HG03342 (cell line): ENCODE data around the gene EIF4G2.
A peak's percentile ranks its signal among the peaks of the same experiment; 100 is the strongest.

Experiments used
- ATAC-seq: cut with Tn5 transposase; IDR thresholded peaks from one replicate; pipeline ENCODE4 v1.9.1; 2021; ENCODE audit warnings: mild to moderate bottlenecking, moderate library complexity; ENCODE audit not compliant: unreplicated experiment

The EIF4G2 gene

DNA sequence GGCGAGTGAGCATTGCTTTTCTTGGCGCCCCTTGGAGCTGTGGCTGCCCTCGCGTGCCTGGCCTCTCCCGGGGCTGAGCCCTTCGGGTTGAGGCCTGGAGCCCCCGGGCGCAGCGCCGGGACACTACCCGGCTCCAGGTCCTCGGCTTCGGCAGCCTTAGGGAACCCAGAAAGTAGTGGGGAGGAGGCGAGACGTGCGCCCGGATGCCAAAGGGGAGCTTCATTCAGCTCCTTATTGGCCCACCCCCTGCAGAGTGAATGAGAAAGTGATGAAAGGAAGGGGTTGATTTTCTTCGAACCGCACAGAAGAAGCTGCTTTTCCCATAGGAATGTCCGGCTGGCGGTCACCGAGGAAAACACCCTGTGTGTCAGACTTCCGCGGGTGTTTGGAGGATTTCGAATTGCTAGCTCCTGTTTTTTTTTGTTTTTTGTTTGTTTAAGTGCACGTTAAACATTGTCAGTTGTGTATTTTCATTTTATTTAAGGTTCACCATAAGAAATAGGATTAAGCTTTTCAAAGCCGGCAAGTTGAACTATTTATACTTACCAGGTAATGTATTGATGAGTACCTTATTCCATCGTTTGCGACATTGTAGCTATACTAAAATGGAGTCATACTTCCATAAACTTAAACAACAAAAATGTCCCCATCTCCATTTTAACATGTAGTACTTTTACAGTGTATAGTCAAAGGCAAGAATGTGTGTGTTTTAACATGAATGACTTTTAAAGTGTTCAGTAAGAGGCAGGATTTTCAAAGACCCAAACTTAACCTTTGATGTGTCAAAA, 841 bp upstream of the EIF4G2 start:
- peak; percentile 9 for ATAC-seq

DNA sequence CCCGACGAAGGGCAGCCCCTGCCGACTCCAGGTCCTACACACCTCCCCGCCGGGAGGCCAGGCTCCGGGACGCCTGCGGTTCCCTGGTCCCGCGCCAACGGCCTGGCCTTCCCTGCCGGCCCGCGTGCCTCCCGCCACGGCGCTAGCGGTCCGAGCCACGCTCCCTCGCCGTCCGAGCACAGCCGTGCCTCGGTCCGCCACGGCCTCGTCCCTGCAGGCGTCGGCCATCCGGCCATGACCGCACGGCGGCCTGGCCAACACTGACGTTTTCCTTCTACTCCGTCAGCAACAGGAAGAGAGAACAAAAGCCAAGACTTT, 532 bp downstream of the EIF4G2 start:
- no peak for ATAC-seq

DNA sequence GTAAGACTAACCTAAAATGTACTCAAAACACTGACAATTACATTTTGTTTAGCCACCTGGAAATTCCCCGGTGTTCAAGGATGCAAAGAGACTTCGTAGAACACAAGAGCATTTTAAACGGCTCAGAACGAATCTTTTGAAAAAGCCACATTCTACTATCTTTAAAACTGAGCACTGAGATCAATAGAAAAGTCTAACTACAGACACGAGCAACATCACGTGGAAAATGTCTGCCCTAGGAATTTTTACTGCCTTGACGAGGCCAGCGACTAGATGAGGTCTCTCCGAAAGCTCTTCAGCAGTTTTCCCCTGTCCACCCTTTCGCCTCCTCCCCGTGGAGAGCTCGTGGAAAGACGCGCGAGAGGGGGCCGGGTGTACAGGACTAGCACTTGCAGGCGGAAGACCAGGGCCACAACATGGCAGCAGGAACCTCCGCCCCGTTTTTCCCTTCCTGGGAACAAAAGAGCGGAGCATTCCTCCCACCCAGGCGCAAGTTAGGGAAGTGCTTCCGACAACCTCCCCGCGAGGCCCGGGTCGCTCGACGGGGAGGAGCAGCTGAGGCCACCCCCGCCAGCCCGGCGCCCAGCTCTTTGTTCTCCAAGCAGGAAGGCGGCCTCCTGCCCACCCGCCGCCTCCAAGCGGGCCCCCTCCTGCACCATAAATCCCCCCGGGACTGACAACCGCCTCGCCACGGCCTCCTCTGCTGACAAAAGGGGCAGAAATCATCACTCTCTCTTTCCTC, 1.1 kb downstream of the EIF4G2 start:
- ATAC-seq, result no peak

DNA sequence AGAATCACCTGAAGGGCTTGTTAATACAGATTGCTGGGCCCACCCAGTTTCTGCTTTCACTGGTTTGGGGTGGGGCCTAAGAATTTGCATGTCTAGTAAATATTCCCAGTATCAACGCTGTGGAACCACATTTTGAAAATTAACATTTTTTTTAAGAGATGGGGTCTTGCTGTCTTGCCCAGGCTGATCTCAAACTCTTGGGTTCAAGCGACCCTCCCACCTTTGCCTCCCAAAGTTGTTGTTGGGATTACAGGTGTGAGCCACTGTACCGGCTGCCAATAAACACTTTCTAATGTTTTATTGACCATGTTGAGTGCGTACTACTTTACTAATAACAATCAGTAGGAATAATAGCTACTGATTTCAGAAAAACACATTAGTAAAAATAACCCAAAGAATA, 2.5 kb downstream of the EIF4G2 start:
- no peak for ATAC-seq

DNA sequence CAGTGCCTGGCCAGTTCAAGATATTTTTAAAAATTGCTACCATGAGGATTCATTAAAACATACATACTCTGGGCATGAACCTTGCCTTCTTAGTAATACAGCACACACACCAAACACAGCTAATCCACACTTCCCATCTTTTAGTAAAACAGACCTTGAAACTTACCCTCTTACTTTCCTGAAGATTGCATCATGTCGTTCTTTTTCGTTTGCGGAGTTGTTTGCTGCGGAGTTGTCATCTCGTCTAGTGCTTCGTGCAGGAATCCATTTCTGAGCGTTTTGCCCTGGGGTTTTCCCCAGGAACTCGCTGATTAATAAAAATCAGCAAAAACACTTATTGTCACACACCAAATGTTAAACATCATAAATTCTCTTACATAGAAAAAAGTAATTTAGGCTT, 3.0 kb downstream of the EIF4G2 start:
- no peak for ATAC-seq

DNA sequence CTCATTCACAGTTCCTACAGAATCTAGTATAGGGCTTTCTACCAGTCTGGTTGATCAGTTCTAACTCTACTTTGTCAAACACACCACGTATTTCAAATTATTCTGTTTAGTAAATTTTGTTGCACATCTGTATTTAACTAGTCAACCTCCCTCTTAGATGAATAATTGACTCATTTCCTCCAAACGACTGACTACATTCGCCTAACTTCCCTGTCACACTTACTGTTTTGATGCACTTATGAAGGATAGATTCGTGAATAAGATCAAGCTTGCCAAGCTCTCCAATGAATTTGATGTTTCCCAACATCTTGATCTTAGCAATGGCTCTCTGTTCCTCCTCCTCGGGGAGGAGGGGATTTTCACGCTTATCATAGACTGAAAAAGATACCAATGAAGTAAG, 5.0 kb downstream of the EIF4G2 start:
- ATAC-seq, result no peak

DNA sequence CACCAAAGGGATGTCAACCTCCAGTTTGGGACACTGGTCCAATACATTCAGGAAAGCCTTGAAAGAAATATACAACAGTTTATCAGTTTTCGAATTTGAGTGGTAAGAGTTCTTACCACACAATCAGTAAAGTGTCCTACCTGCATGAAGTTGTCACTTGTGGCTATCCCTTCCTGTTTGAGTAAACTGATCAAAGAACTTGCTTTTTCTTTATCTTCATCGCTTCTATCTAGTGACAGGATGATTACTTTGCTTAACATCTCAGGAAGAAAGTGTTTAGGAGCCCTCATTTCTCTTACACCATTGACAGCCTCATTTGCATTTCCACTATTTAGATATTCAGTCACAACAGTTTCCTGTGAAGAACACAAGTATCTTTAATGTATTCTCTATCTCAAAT, 8.4 kb downstream of the EIF4G2 start:
- no peak for ATAC-seq

DNA sequence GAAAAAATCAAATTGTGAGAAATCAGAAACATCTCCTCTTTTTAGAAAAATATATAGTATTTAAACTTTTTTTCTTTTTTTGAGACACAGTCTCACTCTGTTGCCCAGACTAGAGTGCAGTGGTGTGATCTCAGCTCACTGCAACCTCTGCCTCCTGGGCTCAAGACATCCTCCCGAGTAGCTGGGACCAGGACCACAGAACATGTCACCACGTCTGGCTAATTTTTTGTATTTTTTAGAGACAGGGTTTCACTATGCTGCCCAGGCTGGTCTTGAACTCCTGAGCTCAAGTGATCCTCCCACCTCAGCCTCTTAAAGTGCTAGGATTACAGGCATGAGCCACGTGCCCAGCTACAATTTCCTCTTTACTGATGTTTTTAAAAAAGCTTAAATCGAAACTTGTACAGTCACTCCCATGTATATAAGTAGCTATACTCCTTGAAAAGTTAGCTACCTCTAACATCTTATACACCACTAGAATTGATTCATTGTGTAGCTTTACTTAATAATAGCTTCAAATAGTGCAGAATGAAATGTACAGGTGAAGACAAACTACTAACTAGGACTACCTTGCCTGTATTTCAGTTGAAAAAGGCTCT, 10.3 kb downstream of the EIF4G2 start:
- ATAC-seq, result no peak

DNA sequence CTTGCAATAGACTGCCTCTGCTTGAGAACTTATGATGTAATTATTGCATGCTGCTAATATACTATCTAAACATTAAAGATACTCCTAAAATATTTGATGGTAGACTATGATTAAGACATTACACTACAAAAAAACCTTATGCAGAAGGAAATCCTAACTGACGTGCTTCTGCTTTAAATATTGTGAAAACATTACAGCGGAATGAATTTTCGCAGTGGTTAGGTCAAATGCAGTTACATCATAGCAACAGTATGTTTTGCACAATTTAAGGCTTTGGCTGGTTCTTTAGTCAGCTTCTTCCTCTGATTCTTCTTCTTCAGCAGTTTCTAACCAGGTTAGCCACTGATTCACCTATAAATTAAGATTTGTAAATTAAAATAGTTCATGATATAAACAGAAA, 11.2 kb downstream of the EIF4G2 start:
- ATAC-seq, result no peak

DNA sequence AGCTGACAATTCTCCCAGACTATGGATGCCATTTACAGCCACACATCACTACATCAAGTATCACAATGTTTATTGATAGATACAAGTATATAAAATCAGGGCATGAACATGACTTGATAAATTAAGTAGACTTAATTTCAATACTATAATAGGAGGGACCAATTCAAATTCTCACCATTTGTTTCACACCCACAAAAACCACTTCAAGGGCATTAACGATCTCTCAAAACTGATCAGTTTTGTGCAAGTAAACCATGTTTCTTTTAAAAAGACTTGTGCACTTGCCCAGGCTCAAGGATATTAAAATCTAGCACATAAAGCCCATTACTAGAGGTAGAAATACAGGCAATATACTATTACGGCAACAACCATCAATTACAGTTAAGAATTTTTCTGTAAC, 11.7 kb downstream of the EIF4G2 start:
- ATAC-seq, result no peak

DNA sequence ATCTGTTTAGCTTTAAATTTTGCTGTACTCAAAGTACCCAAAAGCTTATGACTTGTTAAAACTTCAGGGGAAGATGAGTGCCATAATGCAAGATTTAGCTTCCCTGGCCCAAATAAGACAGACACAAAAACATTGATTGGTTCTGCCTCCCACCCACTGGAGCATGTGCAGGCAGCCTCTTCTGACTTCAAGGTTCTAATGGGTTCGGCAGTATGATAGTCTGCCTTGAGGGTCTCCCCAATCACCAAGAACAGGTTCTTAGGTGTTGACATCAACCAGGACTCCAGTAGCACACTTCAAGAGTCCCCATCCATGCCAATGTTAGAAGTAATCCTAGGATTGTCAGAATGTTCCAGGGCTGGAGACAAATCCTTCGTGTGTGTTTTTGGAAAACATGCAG, 12.5 kb downstream of the EIF4G2 start:
- no peak for ATAC-seq

DNA sequence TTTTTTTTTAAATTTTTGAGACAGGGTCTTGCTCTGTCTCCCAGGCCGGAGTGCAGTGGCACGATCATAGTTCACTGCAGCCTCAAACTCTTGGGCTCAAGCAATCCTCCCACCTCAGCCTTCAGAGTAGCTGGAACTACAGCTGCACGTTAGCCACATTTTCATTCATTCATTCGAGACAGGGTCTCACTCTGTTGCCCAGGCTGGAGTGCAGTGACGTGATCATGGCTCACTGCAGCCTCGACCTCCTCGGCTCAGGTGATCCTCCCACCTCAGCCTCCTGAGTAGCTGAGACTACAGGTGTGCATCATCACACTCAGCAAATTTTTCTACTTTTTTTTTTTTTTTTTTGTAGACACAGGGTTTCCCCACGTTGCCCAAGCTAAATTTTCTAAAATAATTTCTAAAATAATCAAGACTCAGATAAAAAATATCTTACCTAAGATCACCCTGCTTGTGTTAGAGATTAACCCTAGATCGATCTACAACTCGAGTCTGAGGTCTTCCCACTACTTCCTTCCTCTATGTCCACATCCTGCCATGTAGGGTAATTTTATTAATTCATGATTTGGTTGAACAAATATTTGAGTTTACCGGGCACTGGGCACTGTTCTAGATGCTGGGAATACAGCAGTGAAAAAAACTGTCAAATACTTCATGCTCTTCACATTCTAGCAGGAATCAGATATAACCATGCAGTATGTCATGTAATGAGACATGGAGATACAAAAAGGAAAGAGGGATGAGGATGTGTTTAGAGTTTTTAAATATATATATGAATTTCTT, 15.1 kb downstream of the EIF4G2 start:
- ATAC-seq, result no peak

DNA sequence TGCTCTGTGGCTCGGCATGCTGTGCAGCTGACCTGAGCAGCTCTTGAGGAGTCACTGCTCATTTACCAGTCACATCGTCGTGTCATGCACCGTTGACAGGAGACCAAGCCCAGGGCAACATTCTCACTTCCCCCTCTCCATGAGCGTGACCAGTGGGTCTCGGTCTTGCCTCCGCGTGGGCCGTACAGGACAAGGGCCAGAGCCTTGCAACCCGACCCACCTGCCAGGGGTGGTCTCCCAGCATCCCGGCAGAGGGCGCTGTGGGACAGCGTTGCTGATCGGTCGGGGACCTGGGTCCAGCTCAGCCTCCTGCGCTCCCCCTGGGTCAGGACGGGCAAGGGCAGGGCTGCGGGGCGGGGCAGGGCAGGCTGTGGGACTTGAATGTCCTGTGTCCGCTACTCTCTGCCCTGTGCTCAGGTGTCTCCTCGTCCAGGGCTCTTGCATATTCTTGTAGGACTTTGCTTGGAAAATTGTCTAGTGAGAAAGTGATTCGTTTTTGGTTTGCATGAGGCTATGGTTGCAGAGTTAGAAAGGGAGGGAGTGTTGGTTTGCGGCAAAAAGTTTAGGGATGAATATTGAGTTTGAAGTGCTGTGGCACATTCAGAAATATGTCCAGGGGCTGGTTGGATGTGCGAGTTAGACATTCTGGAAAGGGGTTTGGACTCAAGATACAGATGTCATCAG, 16.2 kb downstream of the EIF4G2 start:
- ATAC-seq, result peak; percentile 89

DNA sequence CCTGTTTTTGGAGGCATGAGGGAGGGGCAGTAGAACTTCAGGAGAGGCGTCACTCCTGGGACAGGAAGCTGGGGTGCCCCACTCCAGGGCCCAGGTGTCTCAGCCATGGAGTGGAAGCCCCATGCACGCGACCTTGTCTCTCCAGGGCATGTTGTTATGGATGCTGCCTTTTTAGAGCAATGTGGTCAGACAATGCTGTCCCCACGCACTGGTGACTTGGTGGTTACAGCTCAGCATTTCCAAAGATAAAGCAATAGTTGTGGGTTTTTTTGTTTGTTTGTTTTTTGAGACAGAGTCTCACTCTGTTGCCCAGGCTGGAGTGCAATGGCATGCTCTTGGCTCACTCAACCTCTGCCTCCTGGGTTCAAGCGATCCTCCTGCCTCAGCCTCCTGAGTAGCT, 22.3 kb downstream of the EIF4G2 start:
- ATAC-seq, result no peak

DNA sequence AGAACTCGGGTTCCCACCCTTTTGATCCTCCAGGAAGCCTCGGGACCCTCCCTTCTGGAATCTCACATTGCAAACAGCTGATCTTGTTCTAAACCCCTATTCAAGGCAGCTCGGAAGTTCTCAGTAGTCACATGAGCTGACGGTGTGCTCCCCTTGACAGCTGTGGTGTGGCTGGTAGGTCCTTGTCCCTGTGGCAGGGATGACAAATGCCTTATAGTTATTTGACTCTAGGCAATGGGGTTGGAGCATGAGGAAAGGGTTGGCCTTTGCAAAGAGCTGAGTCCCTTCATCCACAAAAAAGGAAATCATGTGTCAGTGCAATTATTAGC, 23.6 kb downstream of the EIF4G2 start:
- no peak for ATAC-seq

DNA sequence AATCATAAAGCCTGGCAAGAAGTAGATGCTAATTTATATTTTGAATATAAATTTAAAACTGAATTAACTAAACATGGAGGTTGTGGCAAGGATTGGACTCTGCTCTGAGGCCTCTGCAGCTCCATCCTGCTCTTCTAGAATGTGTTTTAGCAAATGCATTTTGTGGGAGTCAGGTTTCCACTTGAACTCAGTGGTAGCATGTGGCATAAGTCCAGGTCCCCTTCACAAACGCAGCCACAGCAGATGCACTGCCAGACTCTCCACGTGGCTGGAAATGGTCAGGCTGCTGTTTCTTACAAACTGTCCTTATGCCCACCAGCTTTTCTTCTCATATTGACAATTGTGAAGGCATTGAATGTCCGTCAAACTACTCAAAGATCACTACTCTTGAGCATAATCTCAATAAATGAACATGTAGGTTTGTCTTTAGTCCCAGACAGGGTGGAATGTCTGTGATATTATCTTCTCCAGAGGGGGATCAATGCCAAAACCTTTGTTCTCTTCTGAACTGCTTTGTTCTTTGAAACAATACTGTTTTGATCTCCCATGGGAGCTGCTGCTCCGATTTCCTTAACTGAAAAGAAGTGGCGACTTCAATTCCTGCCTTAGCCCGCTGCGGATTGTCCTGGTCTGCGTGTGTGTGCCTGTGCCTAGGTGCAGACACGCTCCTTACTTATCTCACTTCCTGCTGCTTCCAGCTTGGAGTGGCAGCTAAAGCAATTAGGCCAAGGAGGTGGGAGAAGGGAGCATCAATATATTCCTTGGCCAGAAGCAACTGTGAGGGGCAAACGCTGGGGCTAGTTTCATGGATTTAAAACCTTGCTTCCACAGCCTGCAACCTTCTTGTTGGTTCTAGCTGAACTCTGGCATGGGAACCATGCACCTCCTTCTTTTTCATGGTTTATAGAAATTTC, 24.2 kb downstream of the EIF4G2 start:
- no peak for ATAC-seq

DNA sequence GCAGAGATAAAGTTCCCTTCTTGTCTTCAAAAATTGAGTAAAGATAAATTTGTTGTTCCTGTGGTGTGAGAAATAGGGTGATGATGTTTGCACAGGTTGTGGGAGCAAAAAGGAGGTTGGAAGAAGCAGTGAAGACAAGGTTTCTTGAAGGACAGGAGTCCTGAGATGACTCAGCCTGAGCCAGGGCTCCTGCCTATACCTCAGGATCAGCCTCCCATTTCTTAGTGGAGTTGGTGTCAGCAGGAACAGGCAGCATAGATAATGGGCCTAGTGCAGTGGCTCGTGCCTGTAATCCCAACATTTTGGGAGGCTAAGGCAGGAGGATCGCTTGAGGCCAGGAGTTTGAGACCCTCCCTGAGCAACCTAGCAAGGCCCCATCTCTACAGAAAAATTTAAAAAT, 28.7 kb downstream of the EIF4G2 start:
- no peak for ATAC-seq

DNA sequence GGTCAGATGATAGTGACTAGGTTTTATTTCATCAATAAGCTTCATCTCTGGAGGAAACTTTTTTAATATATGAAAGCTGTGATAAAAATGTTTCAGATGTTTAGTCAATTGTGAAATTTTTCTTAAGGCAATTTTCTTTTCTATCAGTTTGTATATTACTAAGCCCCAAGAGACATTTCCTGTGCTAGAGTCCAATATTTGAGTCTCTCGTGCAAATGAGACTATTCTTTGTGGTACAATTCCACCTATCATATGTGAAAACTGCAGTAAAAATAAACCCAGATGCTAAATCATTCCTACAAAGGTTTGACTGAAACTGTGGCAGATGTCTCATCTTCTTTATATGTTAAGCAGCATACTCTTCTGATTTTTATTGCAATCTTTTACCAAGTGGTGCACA, 29.6 kb downstream of the EIF4G2 start:
- no peak for ATAC-seq

DNA sequence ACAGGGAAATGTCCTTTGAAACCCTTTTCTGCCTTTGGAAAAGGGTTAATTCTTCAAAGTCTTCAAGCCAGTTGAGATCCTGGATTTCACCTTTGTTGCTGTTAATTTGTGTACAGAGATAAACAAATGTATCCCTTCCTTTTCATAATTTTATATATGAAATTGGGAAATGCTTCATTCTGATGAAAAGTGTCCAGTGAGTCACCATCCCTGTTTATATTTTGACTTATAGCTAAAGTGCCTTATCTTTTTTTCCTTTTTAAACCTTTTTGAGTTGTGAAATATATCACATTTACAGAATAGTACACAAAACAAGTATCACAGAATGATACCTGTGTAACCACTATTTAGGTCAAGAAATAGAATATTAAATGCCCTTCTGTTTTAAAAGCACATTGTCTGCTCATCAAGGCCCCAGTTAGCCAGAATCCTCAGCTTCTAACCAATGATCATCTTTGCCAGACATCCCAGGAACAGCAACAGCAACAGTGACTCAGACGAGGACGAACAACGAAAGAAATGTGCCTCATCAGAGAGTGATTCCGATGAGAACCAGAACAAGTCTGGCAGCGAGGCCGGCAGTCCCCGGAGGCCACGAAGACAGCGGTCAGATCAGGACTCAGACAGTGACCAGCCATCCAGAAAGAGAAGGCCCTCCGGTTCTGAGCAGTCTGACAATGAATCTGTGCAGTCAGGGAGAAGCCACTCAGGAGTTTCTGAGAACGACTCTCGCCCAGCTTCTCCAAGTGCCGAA, 30.3 kb downstream of the EIF4G2 start:
- ATAC-seq, result no peak
